ENCODE results near the gene LRIG1.
A peak's percentile ranks its signal among the peaks of the same experiment; 100 is the strongest.

The LRIG1 gene, protein sequence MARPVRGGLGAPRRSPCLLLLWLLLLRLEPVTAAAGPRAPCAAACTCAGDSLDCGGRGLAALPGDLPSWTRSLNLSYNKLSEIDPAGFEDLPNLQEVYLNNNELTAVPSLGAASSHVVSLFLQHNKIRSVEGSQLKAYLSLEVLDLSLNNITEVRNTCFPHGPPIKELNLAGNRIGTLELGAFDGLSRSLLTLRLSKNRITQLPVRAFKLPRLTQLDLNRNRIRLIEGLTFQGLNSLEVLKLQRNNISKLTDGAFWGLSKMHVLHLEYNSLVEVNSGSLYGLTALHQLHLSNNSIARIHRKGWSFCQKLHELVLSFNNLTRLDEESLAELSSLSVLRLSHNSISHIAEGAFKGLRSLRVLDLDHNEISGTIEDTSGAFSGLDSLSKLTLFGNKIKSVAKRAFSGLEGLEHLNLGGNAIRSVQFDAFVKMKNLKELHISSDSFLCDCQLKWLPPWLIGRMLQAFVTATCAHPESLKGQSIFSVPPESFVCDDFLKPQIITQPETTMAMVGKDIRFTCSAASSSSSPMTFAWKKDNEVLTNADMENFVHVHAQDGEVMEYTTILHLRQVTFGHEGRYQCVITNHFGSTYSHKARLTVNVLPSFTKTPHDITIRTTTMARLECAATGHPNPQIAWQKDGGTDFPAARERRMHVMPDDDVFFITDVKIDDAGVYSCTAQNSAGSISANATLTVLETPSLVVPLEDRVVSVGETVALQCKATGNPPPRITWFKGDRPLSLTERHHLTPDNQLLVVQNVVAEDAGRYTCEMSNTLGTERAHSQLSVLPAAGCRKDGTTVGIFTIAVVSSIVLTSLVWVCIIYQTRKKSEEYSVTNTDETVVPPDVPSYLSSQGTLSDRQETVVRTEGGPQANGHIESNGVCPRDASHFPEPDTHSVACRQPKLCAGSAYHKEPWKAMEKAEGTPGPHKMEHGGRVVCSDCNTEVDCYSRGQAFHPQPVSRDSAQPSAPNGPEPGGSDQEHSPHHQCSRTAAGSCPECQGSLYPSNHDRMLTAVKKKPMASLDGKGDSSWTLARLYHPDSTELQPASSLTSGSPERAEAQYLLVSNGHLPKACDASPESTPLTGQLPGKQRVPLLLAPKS

DNA sequence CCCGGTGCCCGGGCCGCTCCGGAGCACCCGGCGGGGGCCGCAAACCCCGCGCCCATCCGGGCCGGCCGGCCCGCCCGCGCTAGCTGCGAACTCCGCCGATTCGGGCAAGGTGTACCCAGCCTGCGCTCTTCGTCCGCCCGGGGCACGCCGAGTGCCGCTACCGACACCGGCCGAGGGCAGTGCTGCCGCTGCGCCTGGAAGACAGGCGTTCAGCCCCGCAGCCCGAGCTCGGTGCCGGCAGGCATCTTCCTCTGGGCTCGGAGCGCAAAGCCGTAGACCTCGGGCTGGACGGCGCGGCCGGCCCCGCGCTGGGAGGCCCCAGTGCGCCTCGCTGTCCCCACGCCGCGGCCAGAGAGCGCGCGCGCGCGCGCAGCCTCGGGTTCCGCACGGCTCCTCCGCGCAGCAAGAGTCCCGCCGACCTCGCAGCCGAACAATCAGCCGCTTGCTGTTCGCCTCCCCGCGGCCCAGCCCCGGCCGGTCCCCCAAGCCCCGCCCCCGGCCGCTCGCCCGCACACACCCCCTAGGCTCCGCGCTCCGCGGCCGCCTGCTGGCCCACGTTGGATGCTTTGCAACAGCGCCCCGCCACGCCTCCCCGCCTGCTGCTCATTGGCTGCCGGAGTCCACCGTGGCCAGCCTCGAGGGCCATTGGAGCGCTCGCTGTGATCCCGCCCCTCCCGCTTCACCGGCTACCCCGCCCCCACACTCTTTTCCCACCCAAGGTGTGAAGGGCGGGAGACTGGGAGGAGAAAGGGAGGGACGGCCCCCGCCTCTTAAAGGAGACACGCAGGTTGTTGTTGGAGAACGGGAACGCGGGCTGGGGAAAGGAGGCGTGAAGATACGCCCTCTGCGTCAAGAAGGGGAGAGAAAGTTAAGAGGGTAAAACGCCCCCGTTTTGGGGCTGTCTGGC is at the start of gene LRIG1:
Gene LRIG1 (minus strand): TSS at position 447 of the 907 bp plus-strand sequence. CDS start 615 bp downstream, outside the sequence.
- H3K4me1 ChIP-seq (ENCODE audit: control insufficient read depth, insufficient read depth, low read length) = peaks cover 22% of the 10 kb centered on the region
- peak within 1 kb of the TSS; percentile 96 for H3K4me3 ChIP-seq (ENCODE audit: low read depth, low read length)
- H3K9me3 ChIP-seq (ENCODE audit: control insufficient read depth, insufficient read depth, low read depth, low read length) = no peaks in the 10 kb centered on the region
- H3K27ac ChIP-seq (ENCODE audit: extremely low read depth, low read depth, low read length) = peak within 1 kb of the TSS; percentile 88; the same call in 1 of the 2 replicates
- H3K36me3 ChIP-seq (ENCODE audit: control insufficient read depth in 2 of 2, insufficient read depth in 1 of 2, low read length in 2 of 2) = no peaks in the 10 kb centered on the region
- CTCF ChIA-PET = no interaction called here
- POLR2A ChIA-PET = no interaction called here
- TF ChIP-seq, protein P1, sequence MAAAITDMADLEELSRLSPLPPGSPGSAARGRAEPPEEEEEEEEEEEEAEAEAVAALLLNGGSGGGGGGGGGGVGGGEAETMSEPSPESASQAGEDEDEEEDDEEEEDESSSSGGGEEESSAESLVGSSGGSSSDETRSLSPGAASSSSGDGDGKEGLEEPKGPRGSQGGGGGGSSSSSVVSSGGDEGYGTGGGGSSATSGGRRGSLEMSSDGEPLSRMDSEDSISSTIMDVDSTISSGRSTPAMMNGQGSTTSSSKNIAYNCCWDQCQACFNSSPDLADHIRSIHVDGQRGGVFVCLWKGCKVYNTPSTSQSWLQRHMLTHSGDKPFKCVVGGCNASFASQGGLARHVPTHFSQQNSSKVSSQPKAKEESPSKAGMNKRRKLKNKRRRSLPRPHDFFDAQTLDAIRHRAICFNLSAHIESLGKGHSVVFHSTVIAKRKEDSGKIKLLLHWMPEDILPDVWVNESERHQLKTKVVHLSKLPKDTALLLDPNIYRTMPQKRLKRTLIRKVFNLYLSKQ (tag by site-specific recombination; IDR thresholded peaks at IDR 0.05; ENCODE audit: borderline replicate concordance) = no peak
- TF ChIP-seq, protein P2, sequence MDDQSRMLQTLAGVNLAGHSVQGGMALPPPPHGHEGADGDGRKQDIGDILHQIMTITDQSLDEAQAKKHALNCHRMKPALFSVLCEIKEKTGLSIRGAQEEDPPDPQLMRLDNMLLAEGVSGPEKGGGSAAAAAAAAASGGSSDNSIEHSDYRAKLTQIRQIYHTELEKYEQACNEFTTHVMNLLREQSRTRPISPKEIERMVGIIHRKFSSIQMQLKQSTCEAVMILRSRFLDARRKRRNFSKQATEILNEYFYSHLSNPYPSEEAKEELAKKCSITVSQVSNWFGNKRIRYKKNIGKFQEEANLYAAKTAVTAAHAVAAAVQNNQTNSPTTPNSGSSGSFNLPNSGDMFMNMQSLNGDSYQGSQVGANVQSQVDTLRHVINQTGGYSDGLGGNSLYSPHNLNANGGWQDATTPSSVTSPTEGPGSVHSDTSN (CRISPR knock-in tag; IDR thresholded peaks at IDR 0.05) = peak; percentile 43; the same call in 1 of the 2 replicates
- no peak for TF ChIP-seq ZNF221 (tag by site-specific recombination; IDR thresholded peaks at IDR 0.05; ENCODE audit: borderline replicate concordance)
- TF ChIP-seq ZNF174 (tag by site-specific recombination; IDR thresholded peaks at IDR 0.05) = no peak
- TF ChIP-seq REPIN1 (tag by site-specific recombination; IDR thresholded peaks at IDR 0.05; ENCODE audit: low read depth) = no peak
- TF ChIP-seq ZNF501 (tag by site-specific recombination; IDR thresholded peaks at IDR 0.05) = no peak
- TF ChIP-seq EGR2 (tag by site-specific recombination; IDR thresholded peaks at IDR 0.05; ENCODE audit: low read depth) = peak; percentile 86
- TF ChIP-seq, protein P3, sequence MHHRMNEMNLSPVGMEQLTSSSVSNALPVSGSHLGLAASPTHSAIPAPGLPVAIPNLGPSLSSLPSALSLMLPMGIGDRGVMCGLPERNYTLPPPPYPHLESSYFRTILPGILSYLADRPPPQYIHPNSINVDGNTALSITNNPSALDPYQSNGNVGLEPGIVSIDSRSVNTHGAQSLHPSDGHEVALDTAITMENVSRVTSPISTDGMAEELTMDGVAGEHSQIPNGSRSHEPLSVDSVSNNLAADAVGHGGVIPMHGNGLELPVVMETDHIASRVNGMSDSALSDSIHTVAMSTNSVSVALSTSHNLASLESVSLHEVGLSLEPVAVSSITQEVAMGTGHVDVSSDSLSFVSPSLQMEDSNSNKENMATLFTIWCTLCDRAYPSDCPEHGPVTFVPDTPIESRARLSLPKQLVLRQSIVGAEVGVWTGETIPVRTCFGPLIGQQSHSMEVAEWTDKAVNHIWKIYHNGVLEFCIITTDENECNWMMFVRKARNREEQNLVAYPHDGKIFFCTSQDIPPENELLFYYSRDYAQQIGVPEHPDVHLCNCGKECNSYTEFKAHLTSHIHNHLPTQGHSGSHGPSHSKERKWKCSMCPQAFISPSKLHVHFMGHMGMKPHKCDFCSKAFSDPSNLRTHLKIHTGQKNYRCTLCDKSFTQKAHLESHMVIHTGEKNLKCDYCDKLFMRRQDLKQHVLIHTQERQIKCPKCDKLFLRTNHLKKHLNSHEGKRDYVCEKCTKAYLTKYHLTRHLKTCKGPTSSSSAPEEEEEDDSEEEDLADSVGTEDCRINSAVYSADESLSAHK (tag by site-specific recombination; IDR thresholded peaks at IDR 0.05) = no peak
- no peak for TF ChIP-seq ZNF23 (tag by site-specific recombination; IDR thresholded peaks at IDR 0.05; ENCODE audit: borderline replicate concordance)
- TF ChIP-seq ZNF140 (tag by site-specific recombination; IDR thresholded peaks at IDR 0.05) = no peak
- TF ChIP-seq ZNF830 (tag by site-specific recombination; IDR thresholded peaks at IDR 0.05; ENCODE audit: low read depth) = no peak
- no peak for TF ChIP-seq MYNN (tag by site-specific recombination; IDR thresholded peaks at IDR 0.05; ENCODE audit: borderline replicate concordance)
- TF ChIP-seq KLF1 (tag by site-specific recombination; IDR thresholded peaks at IDR 0.05) = peak; percentile 79
- peak; percentile 62 for TF ChIP-seq KLF16 (tag by site-specific recombination; IDR thresholded peaks at IDR 0.05)
- TF ChIP-seq ZNF549 (tag by site-specific recombination; IDR thresholded peaks at IDR 0.05) = no peak
- no peak for TF ChIP-seq ZBTB17 (tag by site-specific recombination; IDR thresholded peaks at IDR 0.05)
- TF ChIP-seq ZNF2 (tag by site-specific recombination; IDR thresholded peaks at IDR 0.05) = no peak
- TF ChIP-seq ZNF707 (tag by site-specific recombination; IDR thresholded peaks at IDR 0.05) = no peak
- TF ChIP-seq, protein P4, sequence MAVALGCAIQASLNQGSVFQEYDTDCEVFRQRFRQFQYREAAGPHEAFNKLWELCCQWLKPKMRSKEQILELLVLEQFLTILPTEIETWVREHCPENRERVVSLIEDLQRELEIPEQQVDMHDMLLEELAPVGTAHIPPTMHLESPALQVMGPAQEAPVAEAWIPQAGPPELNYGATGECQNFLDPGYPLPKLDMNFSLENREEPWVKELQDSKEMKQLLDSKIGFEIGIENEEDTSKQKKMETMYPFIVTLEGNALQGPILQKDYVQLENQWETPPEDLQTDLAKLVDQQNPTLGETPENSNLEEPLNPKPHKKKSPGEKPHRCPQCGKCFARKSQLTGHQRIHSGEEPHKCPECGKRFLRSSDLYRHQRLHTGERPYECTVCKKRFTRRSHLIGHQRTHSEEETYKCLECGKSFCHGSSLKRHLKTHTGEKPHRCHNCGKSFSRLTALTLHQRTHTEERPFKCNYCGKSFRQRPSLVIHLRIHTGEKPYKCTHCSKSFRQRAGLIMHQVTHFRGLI (tag by site-specific recombination; IDR thresholded peaks at IDR 0.05) = no peak
- TF ChIP-seq ZNF555 (tag by site-specific recombination; conservative IDR thresholded peaks at IDR 0.05) = no peak
- TF ChIP-seq ZNF114 (tag by site-specific recombination; IDR thresholded peaks at IDR 0.05) = no peak
- TF ChIP-seq WT1 (tag by site-specific recombination; IDR thresholded peaks at IDR 0.05) = peak; percentile 79
- TF ChIP-seq, protein P5, sequence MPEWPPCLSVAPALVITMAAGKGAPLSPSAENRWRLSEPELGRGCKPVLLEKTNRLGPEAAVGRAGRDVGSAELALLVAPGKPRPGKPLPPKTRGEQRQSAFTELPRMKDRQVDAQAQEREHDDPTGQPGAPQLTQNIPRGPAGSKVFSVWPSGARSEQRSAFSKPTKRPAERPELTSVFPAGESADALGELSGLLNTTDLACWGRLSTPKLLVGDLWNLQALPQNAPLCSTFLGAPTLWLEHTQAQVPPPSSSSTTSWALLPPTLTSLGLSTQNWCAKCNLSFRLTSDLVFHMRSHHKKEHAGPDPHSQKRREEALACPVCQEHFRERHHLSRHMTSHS (tag by site-specific recombination; IDR thresholded peaks at IDR 0.05) = no peak
- TF ChIP-seq, protein P6, sequence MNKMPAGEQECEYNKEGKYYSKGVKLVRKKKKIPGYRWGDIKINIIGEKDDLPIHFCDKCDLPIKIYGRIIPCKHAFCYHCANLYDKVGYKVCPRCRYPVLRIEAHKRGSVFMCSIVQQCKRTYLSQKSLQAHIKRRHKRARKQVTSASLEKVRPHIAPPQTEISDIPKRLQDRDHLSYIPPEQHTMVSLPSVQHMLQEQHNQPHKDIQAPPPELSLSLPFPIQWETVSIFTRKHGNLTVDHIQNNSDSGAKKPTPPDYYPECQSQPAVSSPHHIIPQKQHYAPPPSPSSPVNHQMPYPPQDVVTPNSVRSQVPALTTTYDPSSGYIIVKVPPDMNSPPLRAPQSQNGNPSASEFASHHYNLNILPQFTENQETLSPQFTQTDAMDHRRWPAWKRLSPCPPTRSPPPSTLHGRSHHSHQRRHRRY (tag by site-specific recombination; IDR thresholded peaks at IDR 0.05) = no peak
